Measurements from ENCODE around the gene ZNF76.

The ZNF76 gene

GRCh38 chr6:35242906-35243305, 16.6 kb upstream of the ZNF76 start:
- H3K4me3 ChIP-seq (replicated peaks; ENCODE audit: low read depth, low read length), result no peak overlapping the region
- no peak for TF ChIP-seq CTCF (IDR thresholded peaks at IDR 0.05; ENCODE audit: low read length, missing control alignments)
- no peak for DNase-seq (ENCODE audit: low read depth)

- no peak for TF ChIP-seq CTCF (IDR thresholded peaks at IDR 0.05; ENCODE audit: low read length, missing control alignments)
- no peak for DNase-seq (ENCODE audit: low read depth)
- H3K4me3 ChIP-seq (replicated peaks; ENCODE audit: low read depth, low read length), result no peak overlapping the region
These were observed 16.1 kb upstream of the ZNF76 start for GRCh38 chr6:35243386-35243958.

GRCh38 chr6:35244551-35244950, 15.0 kb upstream of the ZNF76 start:
- no peak overlapping the region for H3K4me3 ChIP-seq (replicated peaks; ENCODE audit: low read depth, low read length)
- DNase-seq (ENCODE audit: low read depth), result no peak
- TF ChIP-seq CTCF (IDR thresholded peaks at IDR 0.05; ENCODE audit: low read length, missing control alignments), result no peak

- no peak overlapping the region for H3K4me3 ChIP-seq (replicated peaks; ENCODE audit: low read depth, low read length)
- DNase-seq (ENCODE audit: low read depth), result no peak
- TF ChIP-seq CTCF (IDR thresholded peaks at IDR 0.05; ENCODE audit: low read length, missing control alignments), result no peak
These were observed 11.8 kb upstream of the ZNF76 start for GRCh38 chr6:35247642-35248231.

GRCh38 chr6:35248300-35248699, 11.2 kb upstream of the ZNF76 start:
- peak; percentile 12 for DNase-seq (ENCODE audit: low read depth)
- no peak for TF ChIP-seq CTCF (IDR thresholded peaks at IDR 0.05; ENCODE audit: low read length, missing control alignments)

GRCh38 chr6:35248965-35249364, 10.6 kb upstream of the ZNF76 start:
- no peak for TF ChIP-seq CTCF (IDR thresholded peaks at IDR 0.05; ENCODE audit: low read length, missing control alignments)
- H3K4me3 ChIP-seq (replicated peaks; ENCODE audit: low read depth, low read length), result no peak overlapping the region
- DNase-seq (ENCODE audit: low read depth), result no peak

More at GRCh38 chr6:35248300-35248699, 11.2 kb upstream of the ZNF76 start:
- no peak overlapping the region for H3K4me3 ChIP-seq (replicated peaks; ENCODE audit: low read depth, low read length)

GRCh38 chr6:35251949-35252348, 7.6 kb upstream of the ZNF76 start:
- no peak for TF ChIP-seq CTCF (IDR thresholded peaks at IDR 0.05; ENCODE audit: low read length, missing control alignments)
- no peak for DNase-seq (ENCODE audit: low read depth)
- H3K4me3 ChIP-seq (replicated peaks; ENCODE audit: low read depth, low read length), result no peak overlapping the region
